ENCODE results near the gene DRGX. TPM values are rescaled to one million over a fixed set of nuclear protein-coding genes. Genes with fewer than 3 reads are reported as not detected.

Gene DRGX
- total and polyA plus RNA-seq, 2 of the 4 experiments (the other 2 are of a cell fraction) = not detected

DNA sequence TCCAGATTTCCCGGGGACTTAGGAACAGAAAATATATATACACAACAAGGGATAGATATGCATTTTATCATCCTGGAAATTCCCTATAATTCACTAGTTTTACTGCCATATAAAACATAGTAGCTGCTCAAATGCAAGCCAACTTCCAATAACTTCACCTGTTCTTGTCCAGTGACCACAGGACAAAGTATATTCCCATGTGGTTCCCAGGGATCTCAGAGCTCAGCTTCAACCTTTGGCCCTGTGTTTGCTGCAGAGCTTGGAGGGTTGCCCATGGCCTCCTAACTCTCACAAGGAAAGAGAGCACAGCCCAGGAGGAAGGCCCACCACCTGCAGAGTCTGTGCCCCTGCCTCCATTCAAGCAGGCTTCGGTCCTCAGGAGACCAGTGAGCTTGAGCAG lies 4.5 kb upstream of the DRGX start:
- no peak overlapping the region for H3K14ac ChIP-seq (replicated peaks; ENCODE audit: low read depth, low read length)
- no peaks in the 10 kb centered on the region for H3K9me1 ChIP-seq (ENCODE audit: insufficient read depth, low read length)
- no peak overlapping the region for H2AK9ac ChIP-seq (replicated peaks; ENCODE audit: low read depth, low read length, poor library complexity)
- H2BK120ac ChIP-seq (ENCODE audit: low read depth, low read length) = no peak overlapping the region
- H4K91ac ChIP-seq (ENCODE audit: insufficient read depth, low read depth, low read length) = no peak overlapping the region
- no peak overlapping the region for H3K9ac ChIP-seq (ENCODE audit: low read depth, low read length)
- H3K27ac ChIP-seq (ENCODE audit: insufficient read depth, low read length) = no peak overlapping the region
- peaks cover 68% of the 10 kb centered on the region for H3K27me3 ChIP-seq (ENCODE audit: control insufficient read depth, insufficient read depth, low read length)
- no peak overlapping the region for H3K4me2 ChIP-seq (ENCODE audit: low read depth, low read length)
- no CpG with 5 or more reads among the region's 2 CpGs for WGBS, 2 experiments (ENCODE audit: extremely low coverage in 2 of 2, insufficient read length in 1 of 2)
- no peak overlapping the region for H2BK15ac ChIP-seq (ENCODE audit: low read depth, low read length)
- no peak overlapping the region for H3K18ac ChIP-seq (ENCODE audit: low read depth, low read length)
- H3K4me1 ChIP-seq (ENCODE audit: control insufficient read depth, insufficient read depth, low read length) = no peaks in the 10 kb centered on the region
- BruUV-seq (replicated peaks) = no TSS peak
- ChIA-PET POLR2A (ENCODE audit: unreplicated experiment) (no interaction called here), CTCF (interaction anchor here (1.9 kb wide), 1 partner anchor 8 kb away, joined by 8 read pairs; no protein-coding TSS in a partner anchor)
- ATAC-seq (ENCODE audit: low read depth) (no peak), DNase-seq (no peak)
- no peak overlapping the region for H4K5ac ChIP-seq (ENCODE audit: low read depth, low read length)
- no peak overlapping the region for H3K4ac ChIP-seq (ENCODE audit: low read depth, low read length)
- intact Hi-C loops (cut with micrococcal nuclease) = no loop called here
- H2AK5ac ChIP-seq (ENCODE audit: low read depth, low read length) = no peak overlapping the region
- H3K79me1 ChIP-seq (ENCODE audit: low read depth in 1 of 2, low read length in 2 of 2) = no peaks in the 10 kb centered on the region
- no peak overlapping the region for H3K56ac ChIP-seq (ENCODE audit: extremely low read depth, insufficient read depth, low read length)
- no peak overlapping the region for H4K8ac ChIP-seq (ENCODE audit: low read depth in 2 of 2, low read length in 2 of 2)
- no peak overlapping the region for H3K23ac ChIP-seq (ENCODE audit: low read depth, low read length)
- H3K4me3 ChIP-seq (ENCODE audit: insufficient read depth, low read depth, low read length) = no peak overlapping the region
- dilution Hi-C loops (cut with HindIII; ENCODE audit: low sequenced_read_pairs, unreplicated experiment) = no loop called here
- no peak overlapping the region for H2BK20ac ChIP-seq (ENCODE audit: low read depth, low read length)
- no peak overlapping the region for H2BK5ac ChIP-seq (ENCODE audit: low read depth, low read length, poor library complexity, severe bottlenecking)
- H2AFZ ChIP-seq (replicated peaks; ENCODE audit: low read length, poor library complexity) = no peak overlapping the region
- in situ Hi-C loops (cut with MboI; ENCODE audit: low sequenced_read_pairs) = no loop called here
- H4K20me1 ChIP-seq (ENCODE audit: insufficient read depth, low read length) = peaks cover 5% of the 10 kb centered on the region; the same call in 1 of the 2 replicates
- no peaks in the 10 kb centered on the region for H3K36me3 ChIP-seq (ENCODE audit: control insufficient read depth, insufficient read depth, low read length)
- no peaks in the 10 kb centered on the region for H3K9me3 ChIP-seq (ENCODE audit: control insufficient read depth, insufficient read depth, low read length)
- TF ChIP-seq, protein P1, sequence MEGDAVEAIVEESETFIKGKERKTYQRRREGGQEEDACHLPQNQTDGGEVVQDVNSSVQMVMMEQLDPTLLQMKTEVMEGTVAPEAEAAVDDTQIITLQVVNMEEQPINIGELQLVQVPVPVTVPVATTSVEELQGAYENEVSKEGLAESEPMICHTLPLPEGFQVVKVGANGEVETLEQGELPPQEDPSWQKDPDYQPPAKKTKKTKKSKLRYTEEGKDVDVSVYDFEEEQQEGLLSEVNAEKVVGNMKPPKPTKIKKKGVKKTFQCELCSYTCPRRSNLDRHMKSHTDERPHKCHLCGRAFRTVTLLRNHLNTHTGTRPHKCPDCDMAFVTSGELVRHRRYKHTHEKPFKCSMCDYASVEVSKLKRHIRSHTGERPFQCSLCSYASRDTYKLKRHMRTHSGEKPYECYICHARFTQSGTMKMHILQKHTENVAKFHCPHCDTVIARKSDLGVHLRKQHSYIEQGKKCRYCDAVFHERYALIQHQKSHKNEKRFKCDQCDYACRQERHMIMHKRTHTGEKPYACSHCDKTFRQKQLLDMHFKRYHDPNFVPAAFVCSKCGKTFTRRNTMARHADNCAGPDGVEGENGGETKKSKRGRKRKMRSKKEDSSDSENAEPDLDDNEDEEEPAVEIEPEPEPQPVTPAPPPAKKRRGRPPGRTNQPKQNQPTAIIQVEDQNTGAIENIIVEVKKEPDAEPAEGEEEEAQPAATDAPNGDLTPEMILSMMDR (conservative IDR thresholded peaks at IDR 0.05; ENCODE audit: low read depth, low read length) = no peak

Data from IMR-90 (cell line).